Measurements from ENCODE around the gene NKIRAS1. TPM values are rescaled to one million over a fixed set of nuclear protein-coding genes. Genes with fewer than 3 reads are reported as not detected.

The NKIRAS1 gene
- total RNA-seq, 1 experiment from 2014 or later, result 12.0 TPM

DNA sequence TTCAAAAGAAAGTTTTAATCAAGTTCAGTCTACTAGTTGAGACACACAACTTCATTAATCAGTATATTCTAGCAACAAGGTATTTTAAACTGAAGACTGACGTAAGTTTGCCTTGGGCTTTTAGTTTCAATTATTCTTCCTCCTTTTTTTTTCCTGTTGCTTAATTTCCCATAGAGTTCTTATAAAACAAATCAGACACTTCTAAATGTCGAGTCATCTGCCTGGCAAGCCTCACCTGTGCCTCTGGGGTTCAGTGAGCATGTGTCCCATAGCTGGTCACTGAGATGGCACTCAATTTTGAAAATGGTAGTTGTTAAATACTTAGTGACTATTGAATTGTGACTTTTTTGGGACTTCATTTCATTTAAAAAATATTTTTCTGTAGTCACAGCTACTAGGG lies 27.4 kb downstream of the NKIRAS1 start:
- Histone ChIP-seq H2AFZ (ENCODE audit: low read depth, low read length, poor library complexity, severe bottlenecking) (no peak overlapping the region), H3K36me3 (ENCODE audit: control insufficient read depth in 1 of 2, insufficient read depth in 2 of 2, low read length in 2 of 2) (peaks cover 5 to 8% of the 10 kb centered on the region in 2 experiments; a peak in 3 of 4 replicates), H3K4me1 (ENCODE audit: control insufficient read depth in 1 of 2, insufficient read depth in 2 of 2, low read length in 2 of 2) (peaks cover 0 to 6% of the 10 kb centered on the region in 2 experiments; a peak in 3 of 4 replicates), H3K9me2 (ENCODE audit: insufficient read depth) (no peaks in the 10 kb centered on the region), H3K9ac (ENCODE audit: low read length) (no peak overlapping the region), H4K20me1 (ENCODE audit: insufficient read depth) (no peaks in the 10 kb centered on the region), H3K4me3 (replicated peaks in 1 of 2; ENCODE audit: low read depth in 1 of 2, low read length in 2 of 2) (no peak overlapping the region), H3K27me3 (ENCODE audit: insufficient read depth, low read length) (no peaks in the 10 kb centered on the region), H3K9me3 (ENCODE audit: control insufficient read depth in 1 of 2, insufficient read depth in 1 of 2, low read depth in 1 of 2, low read length in 2 of 2) (no peaks in the 10 kb centered on the region), H3K79me2 (ENCODE audit: insufficient read depth, low read length) (peaks cover 38% of the 10 kb centered on the region), H3K27ac (ENCODE audit: low read depth, low read length) (no peak overlapping the region), H3K4me2 (ENCODE audit: low read length) (no peak overlapping the region)
- no TSS peak for BruUV-seq (replicated peaks)
- RAD21 ChIA-PET (ENCODE audit: low non-redundant PET in 1 of 2, low total read pairs in 2 of 2, uncharacterized antibody in 2 of 2, unreplicated experiment in 2 of 2), result no interaction called here
- CTCF ChIA-PET, result interaction anchor here (0.6 to 1.8 kb wide), 7 partner anchors 8 to 598 kb away, joined by 3 to 11 read pairs (median 3); partner anchors contain the start of genes NKIRAS1 and RPL15
- no peak for DNase-seq (ENCODE audit: low read depth, low spot score)
- ATAC-seq, result no peak
- POLR2A ChIA-PET, result no interaction called here
- intact Hi-C loops (cut with micrococcal nuclease), result loop anchor here (2.0 to 5.0 kb wide), 2 partner anchors 349 to 793 kb away; no protein-coding TSS in a partner anchor
- TF ChIP-seq ZNF274 (IDR thresholded peaks at IDR 0.05; ENCODE audit: low read depth, low read length) (no peak), EZH2phosphoT487 (IDR thresholded peaks at IDR 0.05; ENCODE audit: borderline replicate concordance) (no peak), POLR2A (IDR thresholded peaks at IDR 0.05; ENCODE audit: borderline replicate concordance, extremely low read depth, insufficient read depth, insufficient read length) (no peak), TCF7L2 (IDR thresholded peaks at IDR 0.05; ENCODE audit: borderline replicate concordance, extremely low read depth, insufficient read depth, insufficient read length) (no peak), SP1 (IDR thresholded peaks at IDR 0.05; ENCODE audit: low read depth) (no peak), SRF (IDR thresholded peaks at IDR 0.05; ENCODE audit: low read depth) (no peak), EGR1 (IDR thresholded peaks at IDR 0.05; ENCODE audit: low read depth) (no peak), FOSL1 (IDR thresholded peaks at IDR 0.05; ENCODE audit: low read depth) (no peak), ELF1 (IDR thresholded peaks at IDR 0.05; ENCODE audit: borderline replicate concordance, low read depth) (no peak)
- TF ChIP-seq, protein P1, sequence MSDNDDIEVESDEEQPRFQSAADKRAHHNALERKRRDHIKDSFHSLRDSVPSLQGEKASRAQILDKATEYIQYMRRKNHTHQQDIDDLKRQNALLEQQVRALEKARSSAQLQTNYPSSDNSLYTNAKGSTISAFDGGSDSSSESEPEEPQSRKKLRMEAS (IDR thresholded peaks at IDR 0.05), result no peak
- TF ChIP-seq, protein P2, sequence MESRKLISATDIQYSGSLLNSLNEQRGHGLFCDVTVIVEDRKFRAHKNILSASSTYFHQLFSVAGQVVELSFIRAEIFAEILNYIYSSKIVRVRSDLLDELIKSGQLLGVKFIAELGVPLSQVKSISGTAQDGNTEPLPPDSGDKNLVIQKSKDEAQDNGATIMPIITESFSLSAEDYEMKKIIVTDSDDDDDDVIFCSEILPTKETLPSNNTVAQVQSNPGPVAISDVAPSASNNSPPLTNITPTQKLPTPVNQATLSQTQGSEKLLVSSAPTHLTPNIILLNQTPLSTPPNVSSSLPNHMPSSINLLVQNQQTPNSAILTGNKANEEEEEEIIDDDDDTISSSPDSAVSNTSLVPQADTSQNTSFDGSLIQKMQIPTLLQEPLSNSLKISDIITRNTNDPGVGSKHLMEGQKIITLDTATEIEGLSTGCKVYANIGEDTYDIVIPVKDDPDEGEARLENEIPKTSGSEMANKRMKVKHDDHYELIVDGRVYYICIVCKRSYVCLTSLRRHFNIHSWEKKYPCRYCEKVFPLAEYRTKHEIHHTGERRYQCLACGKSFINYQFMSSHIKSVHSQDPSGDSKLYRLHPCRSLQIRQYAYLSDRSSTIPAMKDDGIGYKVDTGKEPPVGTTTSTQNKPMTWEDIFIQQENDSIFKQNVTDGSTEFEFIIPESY (IDR thresholded peaks at IDR 0.05; ENCODE audit: extremely low read depth, insufficient replicate concordance, low read length), result no peak
- TF ChIP-seq, protein P3, sequence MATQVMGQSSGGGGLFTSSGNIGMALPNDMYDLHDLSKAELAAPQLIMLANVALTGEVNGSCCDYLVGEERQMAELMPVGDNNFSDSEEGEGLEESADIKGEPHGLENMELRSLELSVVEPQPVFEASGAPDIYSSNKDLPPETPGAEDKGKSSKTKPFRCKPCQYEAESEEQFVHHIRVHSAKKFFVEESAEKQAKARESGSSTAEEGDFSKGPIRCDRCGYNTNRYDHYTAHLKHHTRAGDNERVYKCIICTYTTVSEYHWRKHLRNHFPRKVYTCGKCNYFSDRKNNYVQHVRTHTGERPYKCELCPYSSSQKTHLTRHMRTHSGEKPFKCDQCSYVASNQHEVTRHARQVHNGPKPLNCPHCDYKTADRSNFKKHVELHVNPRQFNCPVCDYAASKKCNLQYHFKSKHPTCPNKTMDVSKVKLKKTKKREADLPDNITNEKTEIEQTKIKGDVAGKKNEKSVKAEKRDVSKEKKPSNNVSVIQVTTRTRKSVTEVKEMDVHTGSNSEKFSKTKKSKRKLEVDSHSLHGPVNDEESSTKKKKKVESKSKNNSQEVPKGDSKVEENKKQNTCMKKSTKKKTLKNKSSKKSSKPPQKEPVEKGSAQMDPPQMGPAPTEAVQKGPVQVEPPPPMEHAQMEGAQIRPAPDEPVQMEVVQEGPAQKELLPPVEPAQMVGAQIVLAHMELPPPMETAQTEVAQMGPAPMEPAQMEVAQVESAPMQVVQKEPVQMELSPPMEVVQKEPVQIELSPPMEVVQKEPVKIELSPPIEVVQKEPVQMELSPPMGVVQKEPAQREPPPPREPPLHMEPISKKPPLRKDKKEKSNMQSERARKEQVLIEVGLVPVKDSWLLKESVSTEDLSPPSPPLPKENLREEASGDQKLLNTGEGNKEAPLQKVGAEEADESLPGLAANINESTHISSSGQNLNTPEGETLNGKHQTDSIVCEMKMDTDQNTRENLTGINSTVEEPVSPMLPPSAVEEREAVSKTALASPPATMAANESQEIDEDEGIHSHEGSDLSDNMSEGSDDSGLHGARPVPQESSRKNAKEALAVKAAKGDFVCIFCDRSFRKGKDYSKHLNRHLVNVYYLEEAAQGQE (IDR thresholded peaks at IDR 0.05; ENCODE audit: low read depth), result no peak

Measured in HCT116 (cell line).